A549 (cell line): ENCODE results near the gene LMX1B. TPM values are rescaled to one million over a fixed set of nuclear protein-coding genes. Genes with fewer than 3 reads are reported as not detected.

Source experiments
- ATAC-seq, 2 experiments: fragments of 200-7000 bp in 1 of 2; fragments of >200 bp in 1 of 2; cut with Nextera tagmentation in 1 of 2; cut with Tn5 transposase in 1 of 2; 3 replicates each; pipeline versions ENCODE4 v1.8.0 to v1.9.1; 2018 to 2020; ENCODE audit warnings: mild to moderate bottlenecking in 1 of 2, moderate library complexity in 1 of 2
- CTCF ChIA-PET: fragments of 300-600 bp; sonication (Branson Sonifier 250); formaldehyde crosslinking; extraction: SDS; loops from one replicate; lab custom pipeline; 2021; ENCODE audit warnings: antibody characterized with exemption, inconsistent platforms; lab: Yijun Ruan, JAX
- POLR2A ChIA-PET: fragments of 350-600 bp; formaldehyde crosslinking; extraction: SDS; loops from one replicate; lab custom pipeline; 2021; ENCODE audit warnings: antibody characterized with exemption, inconsistent platforms; lab: Yijun Ruan, JAX
- DNase-seq, 2 experiments: peaks; one replicate each; pipeline versions ENCODE4 v3.0.0 to v3.0.0-alpha.2; 2011 to 2016; ENCODE audit warnings: low read depth in 1 of 2, low spot score in 1 of 2
- FAIRE-seq: peaks from 2 replicates; lab custom pipeline; 2011; peaks lifted over from hg19 to GRCh38; lab: Jason Lieb, UNC
- H3K27ac ChIP-seq, 2 experiments: fragments of >200 bp; sonication (Bioruptor Twin); formaldehyde crosslinking; 3 replicates each; pipeline ENCODE4 v1.5.1; 2016 to 2017
- H3K4me1 ChIP-seq: fragments of >200 bp; sonication (Bioruptor Twin); formaldehyde crosslinking; 3 replicates; pipeline ENCODE4 v1.6.1; 2016
- H3K4me2 ChIP-seq: fragments of >200 bp; sonication (Bioruptor Twin); formaldehyde crosslinking; 3 replicates; pipeline ENCODE4 v1.6.1; 2016
- H3K4me3 ChIP-seq: fragments of >200 bp; sonication (Bioruptor Twin); formaldehyde crosslinking; 3 replicates; pipeline ENCODE4 v1.5.1; 2016
- H3K9me3 ChIP-seq: fragments of >200 bp; sonication (Bioruptor Twin); formaldehyde crosslinking; 3 replicates; pipeline ENCODE4 v1.6.1; 2016
- ATOH8 ChIP-seq: fragments of 250-450 bp; sonication (Bioruptor Pico); IDR thresholded peaks from 2 replicates; pipeline ENCODE4 v1.5.0; 2020; ENCODE audit warnings: low read depth, mild to moderate bottlenecking, moderate library complexity
- CHD4 ChIP-seq: fragments of 200-600 bp; sonication (generic); IDR thresholded peaks from 2 replicates; pipeline ENCODE4 v1.6.1; 2016; ENCODE audit warnings: antibody characterized with exemption, mild to moderate bottlenecking, borderline replicate concordance
- CTCF ChIP-seq: fragments of >200 bp; sonication (Bioruptor Twin); formaldehyde crosslinking; IDR thresholded peaks from 3 replicates; pipeline ENCODE4 v1.5.1; 2016
- EHMT2 ChIP-seq: fragments of 200-600 bp; sonication (generic); IDR thresholded peaks from 2 replicates; pipeline ENCODE4 v1.6.1; 2016; ENCODE audit warnings: antibody characterized with exemption, low read depth, mild to moderate bottlenecking, moderate library complexity
- ESRRA ChIP-seq: fragments of 150-350 bp; IDR thresholded peaks from 2 replicates; pipeline ENCODE4 v1.6.1; 2014; ENCODE audit warnings: mild to moderate bottlenecking, low read length, borderline replicate concordance
- FOSB ChIP-seq: fragments of 250-450 bp; sonication (Bioruptor Pico); IDR thresholded peaks from 2 replicates; pipeline ENCODE4 v1.5.0; 2020; ENCODE audit warnings: mild to moderate bottlenecking, moderate library complexity
- FOSL2 ChIP-seq, 2 experiments: fragments of 450-650 bp in 1 of 2; fragments of >200 bp in 1 of 2; sonication (Bioruptor Twin) in 1 of 2; formaldehyde crosslinking; IDR thresholded peaks; 2 replicates each; pipeline versions ENCODE4 v1.5.0 to v1.6.1; 2016 to 2020; ENCODE audit warnings: mild to moderate bottlenecking in 1 of 2, moderate library complexity in 1 of 2
- GATA3 ChIP-seq: IDR thresholded peaks from 2 replicates; pipeline ENCODE4 v1.6.1; 2012; ENCODE audit warnings: borderline replicate concordance
- HDAC2 ChIP-seq: fragments of 200-600 bp; sonication (generic); IDR thresholded peaks from 2 replicates; pipeline ENCODE4 v1.6.1; 2016
- HEYL ChIP-seq: fragments of 250-450 bp; sonication (Bioruptor Pico); IDR thresholded peaks from 2 replicates; pipeline ENCODE4 v1.8.0; 2021; ENCODE audit warnings: mild to moderate bottlenecking, moderate library complexity
- HMGXB4 ChIP-seq: fragments of 250-450 bp; sonication (Bioruptor Pico); IDR thresholded peaks from 2 replicates; pipeline ENCODE4 v1.5.0; 2021; ENCODE audit warnings: mild to moderate bottlenecking, moderate library complexity, borderline replicate concordance
- HOXA7 ChIP-seq: fragments of 250-450 bp; sonication (Bioruptor Pico); IDR thresholded peaks from 2 replicates; pipeline ENCODE4 v1.5.0; 2020; ENCODE audit warnings: mild to moderate bottlenecking, moderate library complexity
- HOXB5 ChIP-seq: fragments of 250-450 bp; sonication (Bioruptor Pico); IDR thresholded peaks from 2 replicates; pipeline ENCODE4 v1.5.0; 2020; ENCODE audit warnings: mild to moderate bottlenecking, moderate library complexity
- MAZ ChIP-seq: fragments of 150-350 bp; IDR thresholded peaks from 2 replicates; pipeline ENCODE4 v1.6.1; 2014; ENCODE audit warnings: antibody characterized with exemption, low read depth, low read length, borderline replicate concordance
- PBX3 ChIP-seq: IDR thresholded peaks from 2 replicates; pipeline ENCODE4 v1.6.1; 2012
- PHF8 ChIP-seq: fragments of 200-600 bp; sonication (generic); IDR thresholded peaks from 2 replicates; pipeline ENCODE4 v1.6.1; 2016; ENCODE audit warnings: low read depth, mild to moderate bottlenecking, antibody characterized with exemption, moderate library complexity, borderline replicate concordance
- RAD21 ChIP-seq, 2 experiments: fragments of >200 bp in 1 of 2; sonication (Bioruptor Twin) in 1 of 2; formaldehyde crosslinking in 1 of 2; IDR thresholded peaks in 1 of 2; conservative IDR thresholded peaks in 1 of 2; 2 replicates in 1 of 2; 3 replicates in 1 of 2; pipeline ENCODE4 v1.6.1; 2012 to 2018; ENCODE audit warnings: inconsistent platforms in 1 of 2
- RCOR1 ChIP-seq: fragments of 150-350 bp; IDR thresholded peaks from 2 replicates; pipeline ENCODE4 v1.6.1; 2014; ENCODE audit warnings: antibody characterized with exemption, low read length, low read depth
- REST ChIP-seq: fragments of 200-600 bp; sonication (generic); IDR thresholded peaks from 2 replicates; pipeline ENCODE4 v1.6.1; 2016; ENCODE audit warnings: antibody characterized with exemption, mild to moderate bottlenecking, moderate library complexity
- RNF2 ChIP-seq: fragments of 200-600 bp; sonication (generic); IDR thresholded peaks from 2 replicates; pipeline ENCODE4 v1.6.1; 2016; ENCODE audit warnings: low read depth, mild to moderate bottlenecking, antibody characterized with exemption, moderate library complexity, borderline replicate concordance
- TFCP2L1 ChIP-seq: fragments of 250-450 bp; sonication (Bioruptor Pico); IDR thresholded peaks from 2 replicates; pipeline ENCODE4 v1.5.0; 2021; ENCODE audit warnings: mild to moderate bottlenecking
- TP53 ChIP-seq: fragments of 250-450 bp; sonication (Bioruptor Pico); IDR thresholded peaks from 2 replicates; pipeline ENCODE4 v1.5.0; 2021; ENCODE audit warnings: mild to moderate bottlenecking, moderate library complexity
- ZC3H11A ChIP-seq: fragments of 450-650 bp; IDR thresholded peaks from 2 replicates; pipeline ENCODE4 v1.6.1; 2014; ENCODE audit warnings: antibody characterized with exemption, mild to moderate bottlenecking
- ZSCAN20 ChIP-seq: fragments of 250-450 bp; sonication (Bioruptor Pico); IDR thresholded peaks from 2 replicates; pipeline ENCODE4 v1.8.0; 2022; ENCODE audit warnings: mild to moderate bottlenecking, moderate library complexity
- WGBS: methylation state at CpG from one replicate; pipeline ENCODE4 v1.1.6; 2017; ENCODE audit errors: missing lambda C conversion rate; 5-methylcytosine and 5-hydroxymethylcytosine counted together
- polyA plus RNA-seq, 4 experiments: library from polyadenylated mRNA; depleted of rRNA in 3 of 4; stranded (reverse); fragments of >200 nt; fragmentation: RNase III in 1 of 4; extraction: RNeasy Plus Mini Kit Qiagen cat#74134 plus additional on column Dnase treatment in 1 of 4; gene quantifications; 2 replicates in 3 of 4; 3 replicates in 1 of 4; pipeline ENCODE4 v1.2.3, GENCODE V29; 2011 to 2017

LMX1B gene
- polyA plus RNA-seq, 2 of the 4 experiments (the other 2 are of a cell fraction): 0.41 to 0.56 TPM

GRCh38 chr9:126642839-126643238, 29.1 kb downstream of the LMX1B start:
- POLR2A ChIA-PET: no interaction called here
- Histone ChIP-seq H3K4me2 (no peak overlapping the region), H3K4me1 (no peaks in the 10 kb centered on the region), H3K9me3 (no peaks in the 10 kb centered on the region), H3K4me3 (no peak overlapping the region), H3K27ac (no peak overlapping the region)
- 36% methylated on average over 6 of the region's 6 CpGs for WGBS
- DNase-seq (no peak), FAIRE-seq (no peak), ATAC-seq (no peak)
- CTCF ChIA-PET: no interaction called here
- TF ChIP-seq HOXB5 (CRISPR knock-in tag) (no peak), HOXA7 (CRISPR knock-in tag) (no peak), CTCF (no peak), ESRRA (no peak), RAD21 (conservative IDR thresholded peaks at IDR 0.05 in 1 of 2, IDR thresholded peaks at IDR 0.05 in 1 of 2) (no peak), GATA3 (no peak), RCOR1 (no peak), EHMT2 (no peak), ZC3H11A (no peak)

- ATAC-seq (no peak), FAIRE-seq (no peak), DNase-seq (no peak)
- H3K27ac ChIP-seq: no peak overlapping the region
- no peaks in the 10 kb centered on the region for H3K4me1 ChIP-seq
- H3K4me2 ChIP-seq: no peak overlapping the region
- CTCF ChIA-PET: interaction anchor here (0.9 to 1.2 kb wide), 2 partner anchors 45 to 46 kb away, joined by 3 read pairs; no protein-coding TSS in a partner anchor
- POLR2A ChIA-PET: no interaction called here
- no peak overlapping the region for H3K4me3 ChIP-seq
- H3K9me3 ChIP-seq: no peaks in the 10 kb centered on the region
- WGBS: 62% methylated on average over 13 of the region's 16 CpGs
- TF ChIP-seq ATOH8 (no peak), ZSCAN20 (CRISPR knock-in tag) (no peak), HDAC2 (no peak), REST (no peak), TFCP2L1 (CRISPR knock-in tag) (no peak), CHD4 (no peak), HEYL (CRISPR knock-in tag) (no peak), FOSB (no peak), FOSL2 (IDR thresholded peaks at IDR 0.05) (no peak), FOSL2 (CRISPR knock-in tag; IDR thresholded peaks at IDR 0.05) (no peak), HMGXB4 (CRISPR knock-in tag) (no peak), PBX3 (no peak), PHF8 (no peak), CTCF (no peak), RNF2 (no peak), MAZ (no peak), TP53 (CRISPR knock-in tag) (no peak)
Observed at GRCh38 chr9:126643945-126644527, 30.3 kb downstream of the LMX1B start.
